ENCODE data around the gene ACP5.

DNA sequence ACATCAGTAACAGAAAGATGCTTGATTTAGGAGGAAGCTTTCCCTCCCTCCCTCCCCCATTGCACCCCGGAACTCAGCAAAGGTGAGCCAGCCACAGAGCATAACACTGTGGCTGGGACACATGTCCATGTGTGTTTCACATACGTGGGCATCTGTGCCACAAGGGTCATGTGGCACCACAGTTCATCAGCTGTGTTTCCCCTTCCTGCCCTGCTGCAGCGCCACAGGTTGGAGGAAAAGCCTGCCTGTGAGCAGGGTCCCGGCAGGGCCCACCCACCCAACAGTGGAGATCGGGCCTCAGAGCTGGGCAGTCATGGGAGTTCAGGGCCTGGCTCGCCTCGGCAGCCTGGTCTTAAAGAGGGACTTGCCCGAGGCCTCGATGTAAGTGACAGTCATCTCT lies 2.8 kb downstream of the ACP5 start:
- TF ChIP-seq, protein P1, sequence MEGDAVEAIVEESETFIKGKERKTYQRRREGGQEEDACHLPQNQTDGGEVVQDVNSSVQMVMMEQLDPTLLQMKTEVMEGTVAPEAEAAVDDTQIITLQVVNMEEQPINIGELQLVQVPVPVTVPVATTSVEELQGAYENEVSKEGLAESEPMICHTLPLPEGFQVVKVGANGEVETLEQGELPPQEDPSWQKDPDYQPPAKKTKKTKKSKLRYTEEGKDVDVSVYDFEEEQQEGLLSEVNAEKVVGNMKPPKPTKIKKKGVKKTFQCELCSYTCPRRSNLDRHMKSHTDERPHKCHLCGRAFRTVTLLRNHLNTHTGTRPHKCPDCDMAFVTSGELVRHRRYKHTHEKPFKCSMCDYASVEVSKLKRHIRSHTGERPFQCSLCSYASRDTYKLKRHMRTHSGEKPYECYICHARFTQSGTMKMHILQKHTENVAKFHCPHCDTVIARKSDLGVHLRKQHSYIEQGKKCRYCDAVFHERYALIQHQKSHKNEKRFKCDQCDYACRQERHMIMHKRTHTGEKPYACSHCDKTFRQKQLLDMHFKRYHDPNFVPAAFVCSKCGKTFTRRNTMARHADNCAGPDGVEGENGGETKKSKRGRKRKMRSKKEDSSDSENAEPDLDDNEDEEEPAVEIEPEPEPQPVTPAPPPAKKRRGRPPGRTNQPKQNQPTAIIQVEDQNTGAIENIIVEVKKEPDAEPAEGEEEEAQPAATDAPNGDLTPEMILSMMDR (IDR thresholded peaks at IDR 0.05; ENCODE audit: low read depth, low read length) = no peak
- no peak for TF ChIP-seq EZH2phosphoT487 (IDR thresholded peaks at IDR 0.05; ENCODE audit: low read depth)

Measured in OCI-LY3 (cell line).